ENCODE results near the gene CRYGB.

CRYGB gene

GRCh38 chr2:208186465-208186864 is 40.5 kb upstream of the CRYGB start:
- Histone ChIP-seq H4K20me1 (ENCODE audit: control insufficient read depth, insufficient read depth, low read depth, low read length) (no peaks in the 10 kb centered on the region), H3K4me2 (ENCODE audit: low read length) (no peak overlapping the region), H3K4me3 (ENCODE audit: low read length) (no peak overlapping the region), H3K4me1 (ENCODE audit: control insufficient read depth, low read length) (no peaks in the 10 kb centered on the region), H3F3A (ENCODE audit: control insufficient read depth, insufficient read depth) (no peaks in the 10 kb centered on the region), H3K27ac (ENCODE audit: low read depth, low read length) (no peak overlapping the region), H3K79me2 (ENCODE audit: control insufficient read depth, low read length) (no peaks in the 10 kb centered on the region), H3K27me3 (ENCODE audit: control insufficient read depth, low read length) (peaks cover 25% of the 10 kb centered on the region), H3K9me2 (replicated peaks; ENCODE audit: control insufficient read depth, low read length) (no peaks in the 10 kb centered on the region), H3K36me3 (ENCODE audit: control insufficient read depth, low read length) (no peaks in the 10 kb centered on the region), H3K9me3 (ENCODE audit: control insufficient read depth, insufficient read depth, low read length) (no peaks in the 10 kb centered on the region)
- TF ChIP-seq EZH2phosphoT487 (IDR thresholded peaks at IDR 0.05; ENCODE audit: borderline replicate concordance, low read length) (no peak), CTCF (IDR thresholded peaks at IDR 0.05; ENCODE audit: low read depth, low read length, poor library complexity, severe bottlenecking) (no peak)

GRCh38 chr2:208183972-208184705 is 38.2 kb upstream of the CRYGB start:
- H3K9me2 ChIP-seq (replicated peaks; ENCODE audit: control insufficient read depth, low read length): no peaks in the 10 kb centered on the region
- no peaks in the 10 kb centered on the region for H3K9me3 ChIP-seq (ENCODE audit: control insufficient read depth, insufficient read depth, low read length)
- TF ChIP-seq CTCF (IDR thresholded peaks at IDR 0.05; ENCODE audit: low read depth, low read length, poor library complexity, severe bottlenecking) (no peak), EZH2phosphoT487 (IDR thresholded peaks at IDR 0.05; ENCODE audit: borderline replicate concordance, low read length) (no peak)
- no peak overlapping the region for H3K4me3 ChIP-seq (ENCODE audit: low read length)
- no peak overlapping the region for H3K27ac ChIP-seq (ENCODE audit: low read depth, low read length)
- no peaks in the 10 kb centered on the region for H3K79me2 ChIP-seq (ENCODE audit: control insufficient read depth, low read length)
- peaks cover 26% of the 10 kb centered on the region for H3K27me3 ChIP-seq (ENCODE audit: control insufficient read depth, low read length)
- H3K36me3 ChIP-seq (ENCODE audit: control insufficient read depth, low read length): no peaks in the 10 kb centered on the region
- no peaks in the 10 kb centered on the region for H3F3A ChIP-seq (ENCODE audit: control insufficient read depth, insufficient read depth)
- H3K4me2 ChIP-seq (ENCODE audit: low read length): no peak overlapping the region
- H4K20me1 ChIP-seq (ENCODE audit: control insufficient read depth, insufficient read depth, low read depth, low read length): no peaks in the 10 kb centered on the region
- H3K4me1 ChIP-seq (ENCODE audit: control insufficient read depth, low read length): no peaks in the 10 kb centered on the region

GRCh38 chr2:208183526-208183925 is 37.6 kb upstream of the CRYGB start:
- H3K9me2 ChIP-seq (replicated peaks; ENCODE audit: control insufficient read depth, low read length): no peaks in the 10 kb centered on the region
- no peak overlapping the region for H3K4me2 ChIP-seq (ENCODE audit: low read length)
- no peaks in the 10 kb centered on the region for H3K9me3 ChIP-seq (ENCODE audit: control insufficient read depth, insufficient read depth, low read length)
- no peaks in the 10 kb centered on the region for H3K36me3 ChIP-seq (ENCODE audit: control insufficient read depth, low read length)
- H3K79me2 ChIP-seq (ENCODE audit: control insufficient read depth, low read length): no peaks in the 10 kb centered on the region
- TF ChIP-seq CTCF (IDR thresholded peaks at IDR 0.05; ENCODE audit: low read depth, low read length, poor library complexity, severe bottlenecking): no peak
- no peak for TF ChIP-seq EZH2phosphoT487 (IDR thresholded peaks at IDR 0.05; ENCODE audit: borderline replicate concordance, low read length)
- no peak overlapping the region for H3K27ac ChIP-seq (ENCODE audit: low read depth, low read length)
- H3K4me3 ChIP-seq (ENCODE audit: low read length): no peak overlapping the region
- H3K4me1 ChIP-seq (ENCODE audit: control insufficient read depth, low read length): no peaks in the 10 kb centered on the region
- no peaks in the 10 kb centered on the region for H3F3A ChIP-seq (ENCODE audit: control insufficient read depth, insufficient read depth)
- peaks cover 26% of the 10 kb centered on the region for H3K27me3 ChIP-seq (ENCODE audit: control insufficient read depth, low read length)
- H4K20me1 ChIP-seq (ENCODE audit: control insufficient read depth, insufficient read depth, low read depth, low read length): no peaks in the 10 kb centered on the region

Data from DOHH2 (cell line).